Activated T-cell treated with anti-CD3 and anti-CD28 coated beads, Interleukin-2, amount 50 U/mL, for 72 hours (primary cell): ENCODE data around the gene ABHD18. TPM values are rescaled to one million over a fixed set of nuclear protein-coding genes. Genes with fewer than 3 reads are reported as not detected.
"Not testable (repeated sequence)": the region's sequence is repeated elsewhere in the genome, so short reads cannot be mapped to it uniquely, and the experiment has no call there.

Experiments
- ATAC-seq, 2 donors: fragments of 150-1000 bp; cut with Tn5 transposase; replicated peaks in 1 of 2; 2 replicates each; pipeline ENCODE4 v1.10.0; 2021; ENCODE audit warnings: moderate library complexity in 2 of 2, mild to moderate bottlenecking in 1 of 2
- DNase-seq, 2 donors: peaks; one replicate each; pipeline ENCODE4 v3.0.0; 2021 to 2022; ENCODE audit warnings: mixed read lengths in 1 of 2
- H3K27ac Mint-ChIP-seq: one replicate; pipeline ENCODE4 v1.8.0; 2022; ENCODE audit warnings: mild to moderate bottlenecking, moderate library complexity, mixed read lengths
- H3K27me3 Mint-ChIP-seq: one replicate; pipeline ENCODE4 v1.8.0; 2022; ENCODE audit warnings: low read depth, mixed read lengths
- H3K36me3 Mint-ChIP-seq, 2 donors: one replicate each; pipeline ENCODE4 v1.8.0; 2022; ENCODE audit warnings: mixed read lengths in 2 of 2, mild to moderate bottlenecking in 1 of 2; ENCODE audit not compliant: insufficient read depth in 2 of 2
- H3K4me1 Mint-ChIP-seq: one replicate; pipeline ENCODE4 v1.8.0; 2022; ENCODE audit warnings: low read depth, mixed read lengths
- H3K4me3 Mint-ChIP-seq, 2 donors: one replicate each; pipeline ENCODE4 v1.8.0; 2022; ENCODE audit warnings: mild to moderate bottlenecking in 2 of 2, mixed read lengths in 2 of 2, moderate library complexity in 2 of 2
- H3K9me3 Mint-ChIP-seq, 2 donors: one replicate each; pipeline ENCODE4 v1.8.0; 2022; ENCODE audit warnings: mixed read lengths in 2 of 2
- total RNA-seq, 2 donors: library from RNA; stranded (reverse); gene quantifications; one replicate each; pipeline ENCODE4 v1.2.3, GENCODE V29; 2022

The ABHD18 gene
- total RNA-seq, 2 donors from 2014 or later, result 21.7 to 28.0 TPM

GRCh38 chr4:128060699-128061565 is 95.7 kb downstream of the ABHD18 start, which contains the start of gene LARP1B:
LARP1B (plus strand) TSS chr4:128061312; CDS start chr4:128074952, 13,640 bp downstream.
- Mint-ChIP-seq H3K27me3 (no peaks in the 10 kb centered on the region), H3K4me1 (peaks cover 16% of the 10 kb centered on the region), H3K36me3 (no peaks in the 10 kb centered on the region), H3K4me3 (peak within 1 kb of the TSS; percentile 85 to 91), H3K9me3 (no peaks in the 10 kb centered on the region), H3K27ac (peak within 1 kb of the TSS; percentile 96)
- peak; percentile 95 to 96 for DNase-seq
- peak; percentile 90 for ATAC-seq

GRCh38 chr4:128061566-128062536 is 96.6 kb downstream of the ABHD18 start:
- Mint-ChIP-seq H3K27me3 (no peaks in the 10 kb centered on the region), H3K9me3 (no peaks in the 10 kb centered on the region), H3K36me3 (no peaks in the 10 kb centered on the region), H3K4me3 (peak overlapping the region; percentile 85 to 87), H3K4me1 (peaks cover 16% of the 10 kb centered on the region), H3K27ac (peak overlapping the region; percentile 22)
- DNase-seq (peak; percentile 66 to 73), ATAC-seq (peak; percentile 43 to 45)

DNA sequence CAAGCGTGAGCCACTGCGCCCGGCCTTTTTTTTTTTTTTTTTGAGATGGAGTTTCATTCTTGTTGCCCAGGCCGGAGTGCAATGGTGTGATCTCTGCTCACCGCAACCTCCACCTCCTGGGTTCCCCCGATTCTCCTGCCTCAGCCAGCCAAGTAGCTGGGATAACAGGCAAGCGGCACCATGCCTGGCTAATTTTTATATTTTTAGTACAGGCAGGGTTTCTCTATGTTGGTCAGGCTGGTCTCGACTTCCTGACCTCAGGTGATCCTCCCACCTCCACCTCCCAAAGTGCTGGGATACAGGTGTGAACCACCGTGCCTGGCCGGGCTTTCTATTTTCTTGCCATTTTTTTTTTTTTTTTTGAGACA is 101.2 kb downstream of the ABHD18 start:
- not testable (repeated sequence) for H3K36me3 Mint-ChIP-seq, H3K27ac Mint-ChIP-seq, H3K4me3 Mint-ChIP-seq, H3K27me3 Mint-ChIP-seq, H3K9me3 Mint-ChIP-seq, H3K4me1 Mint-ChIP-seq, DNase-seq, ATAC-seq

DNA sequence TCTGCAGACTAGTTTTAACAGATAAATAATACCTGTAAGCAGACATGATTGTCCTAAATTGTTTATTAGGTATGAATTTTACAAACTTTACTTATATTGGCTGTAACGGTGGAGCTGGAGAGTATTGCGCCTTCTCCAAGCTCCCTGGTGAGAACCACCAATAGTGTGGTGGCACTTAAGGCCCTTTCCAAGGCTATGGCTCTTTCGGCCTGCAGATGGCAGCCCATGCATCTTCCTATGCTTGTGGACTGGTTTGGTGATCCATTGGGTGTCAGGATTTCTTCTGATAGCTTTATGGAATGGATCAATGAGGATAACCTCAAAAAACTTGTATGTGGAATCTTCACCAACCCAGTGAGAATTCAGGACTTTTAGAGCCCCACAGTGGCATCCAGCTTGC is 103.7 kb downstream of the ABHD18 start:
- H3K4me1 Mint-ChIP-seq, result no peaks in the 10 kb centered on the region
- no peaks in the 10 kb centered on the region for H3K9me3 Mint-ChIP-seq
- H3K27me3 Mint-ChIP-seq, result no peaks in the 10 kb centered on the region
- no peak overlapping the region for H3K4me3 Mint-ChIP-seq
- DNase-seq (peak in 1 of 2 donors; percentile 6), ATAC-seq (peak in 1 of 2 donors; percentile 44)
- H3K36me3 Mint-ChIP-seq, result no peaks in the 10 kb centered on the region
- no peak overlapping the region for H3K27ac Mint-ChIP-seq

DNA sequence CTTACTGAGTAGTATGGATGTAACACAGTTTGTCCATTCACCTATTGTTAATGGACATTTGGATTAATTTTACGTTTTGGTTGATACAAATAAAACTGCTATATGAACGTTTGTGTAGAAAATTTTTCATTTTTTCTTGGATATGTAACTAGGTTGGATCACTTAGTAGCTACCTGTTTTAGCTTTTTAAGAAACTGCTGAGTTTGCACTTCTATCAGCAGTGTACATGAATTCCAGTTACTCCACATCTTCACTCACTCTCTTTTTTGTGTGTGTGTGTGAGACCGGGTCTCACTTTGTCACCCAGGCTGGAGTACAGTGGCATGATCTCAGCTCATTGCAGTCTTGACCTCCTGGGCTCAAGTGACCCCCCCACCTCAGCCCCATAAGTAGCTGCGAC is 111.3 kb downstream of the ABHD18 start:
- DNase-seq (no peak), ATAC-seq (no peak)
- Mint-ChIP-seq H3K27me3 (no peaks in the 10 kb centered on the region), H3K9me3 (no peaks in the 10 kb centered on the region), H3K36me3 (peaks cover 7 to 20% of the 10 kb centered on the region in 2 donors), H3K4me3 (no peak overlapping the region), H3K27ac (no peak overlapping the region), H3K4me1 (no peaks in the 10 kb centered on the region)

Other genes with a start within 250 kb of the ABHD18 start
- gene SLC25A31, start 235.0 kb upstream of the ABHD18 start, total RNA-seq, result not detected
- 1 to 10 TPM; 2.2 to 2.5 TPM for gene HSPA4L, start 183.1 kb upstream of the ABHD18 start, total RNA-seq
- 10 to 100 TPM; 44.7 to 51.0 TPM for gene PLK4, start 84.5 kb upstream of the ABHD18 start, total RNA-seq
- gene MFSD8, start 233 bp upstream of the ABHD18 start, total RNA-seq, result 10 to 100 TPM; 19.3 to 21.2 TPM
- gene LARP1B, start 95.9 kb downstream of the ABHD18 start, total RNA-seq, result 10 to 100 TPM; 25.0 to 26.7 TPM